Spleen (tissue), 3 donors: ENCODE measurements around the gene OR10P1.

Experiments used
- POLR2A ChIP-seq, 3 donors: fragments of 450-650 bp; IDR thresholded peaks; one replicate each; pipeline ENCODE4 v1.5.1; 2017; ENCODE audit warnings: antibody characterized with exemption in 3 of 3, mild to moderate bottlenecking in 1 of 3
- POLR2AphosphoS5 ChIP-seq, 3 donors: sonication (generic); formaldehyde crosslinking; IDR thresholded peaks; one replicate each; pipeline ENCODE4 v1.5.1; 2017; ENCODE audit warnings: antibody characterized with exemption in 3 of 3

GRCh38 chr12:55685671-55686070, 49.0 kb downstream of the OR10P1 start:
- TF ChIP-seq POLR2A (IDR thresholded peaks at IDR 0.05) = no peak
- no peak for TF ChIP-seq POLR2AphosphoS5 (IDR thresholded peaks at IDR 0.05)
